Hepatocyte (in vitro differentiated cells): ENCODE measurements around the gene PHLDA2.

Source experiments
- CTCF ChIP-seq: fragments of 200-600 bp; sonication (generic); IDR thresholded peaks from 2 replicates; pipeline ENCODE4 v1.5.1; 2016; ENCODE audit warnings: antibody characterized with exemption, mild to moderate bottlenecking; ENCODE audit not compliant: poor library complexity
- EZH2 ChIP-seq: fragments of 200-600 bp; sonication (generic); IDR thresholded peaks from 2 replicates; pipeline ENCODE4 v1.6.1; 2016; ENCODE audit warnings: antibody characterized with exemption, mild to moderate bottlenecking, borderline replicate concordance
- EZH2phosphoT487 ChIP-seq: fragments of 200-600 bp; sonication (generic); IDR thresholded peaks from one replicate; pipeline ENCODE4 v1.6.1; 2018; ENCODE audit warnings: antibody characterized with exemption, mild to moderate bottlenecking, low read depth, moderate library complexity; ENCODE audit not compliant: unreplicated experiment, severe bottlenecking

GRCh38 chr11:2932850-2933251 lies 3.6 kb upstream of the PHLDA2 start:
- TF ChIP-seq CTCF: no peak
- TF ChIP-seq EZH2: no peak
- no peak for TF ChIP-seq EZH2phosphoT487
